RPMI8226 (cell line): ENCODE results near the gene CORO1A.
"Not testable (repeated sequence)": the region's sequence is repeated elsewhere in the genome, so short reads cannot be mapped to it uniquely, and the experiment has no call there.

Source experiments
- DNase-seq: peaks from one replicate; pipeline ENCODE4 v3.0.0-alpha.2; 2015

Gene CORO1A

DNA sequence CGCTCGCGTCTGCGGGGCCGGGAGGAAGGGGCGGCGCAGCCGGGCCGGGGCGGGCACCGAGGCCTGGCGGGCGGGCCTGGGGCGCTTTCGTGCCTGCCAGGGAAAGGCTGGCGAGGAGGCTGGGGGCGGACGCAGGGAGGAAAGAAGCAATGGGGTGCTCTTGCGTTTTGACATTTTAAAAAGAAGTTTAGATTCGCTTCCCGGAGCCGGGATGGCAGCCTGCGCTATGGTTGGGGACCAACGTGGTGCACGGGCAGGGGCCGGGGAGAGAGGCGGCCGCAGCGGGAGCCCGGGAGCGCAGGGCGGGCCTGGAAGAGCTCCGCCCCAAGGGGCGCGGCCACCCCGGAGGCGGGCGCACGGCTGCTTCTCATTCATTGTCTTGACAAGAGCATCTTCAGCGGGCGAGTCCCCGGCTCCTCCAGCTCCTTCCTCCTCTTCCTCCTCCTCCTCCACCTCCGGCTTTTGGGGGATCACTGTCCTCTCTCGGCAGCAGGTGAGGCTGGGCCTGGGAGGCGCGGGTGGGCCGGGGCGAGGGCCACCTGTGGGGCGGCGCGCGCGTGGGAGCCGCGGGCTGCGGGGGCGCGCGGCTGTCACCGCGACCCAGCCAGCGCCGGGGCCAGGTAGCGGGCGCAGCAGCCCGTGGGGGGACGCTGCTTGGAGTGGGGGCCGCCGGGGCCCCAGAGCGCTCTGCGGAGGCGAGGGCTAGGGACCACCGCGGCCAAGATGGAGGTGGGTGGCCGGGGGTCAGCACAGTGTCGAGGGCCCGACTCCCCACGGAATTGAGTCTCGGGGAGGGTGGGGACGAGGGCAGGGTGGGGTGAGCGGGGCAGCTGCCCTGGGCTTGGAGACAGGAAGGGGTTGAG lies at the start of gene CORO1A:
CORO1A (plus strand) TSS at position 370 of the 863 bp plus-strand sequence. CDS start 1,608 bp downstream, outside the sequence.
- DNase-seq = peak; percentile 94

- DNase-seq = no peak
Observed at GRCh38 chr16:30136971-30137605, 46.3 kb upstream of the CORO1A start.

DNA sequence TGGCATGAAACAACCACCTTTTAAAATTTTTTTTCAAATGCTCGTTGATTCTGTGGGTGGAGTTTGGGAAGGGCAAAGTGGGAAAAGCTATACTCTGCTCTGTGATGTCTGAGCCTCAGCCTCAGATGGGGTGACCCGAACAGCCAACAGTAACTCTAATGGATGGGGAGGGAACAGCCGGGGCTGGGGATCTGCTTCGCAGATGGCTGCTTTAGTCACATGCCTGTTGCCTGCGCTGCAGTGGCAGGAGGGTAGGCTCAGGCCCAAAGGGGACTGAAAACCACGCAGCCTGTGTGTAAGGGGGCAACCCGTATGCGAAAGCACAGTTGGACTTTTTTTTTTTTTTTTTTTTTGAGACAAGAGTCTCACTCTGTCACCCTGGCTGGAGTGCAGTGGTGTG lies 45.5 kb upstream of the CORO1A start:
- DNase-seq = no peak

DNA sequence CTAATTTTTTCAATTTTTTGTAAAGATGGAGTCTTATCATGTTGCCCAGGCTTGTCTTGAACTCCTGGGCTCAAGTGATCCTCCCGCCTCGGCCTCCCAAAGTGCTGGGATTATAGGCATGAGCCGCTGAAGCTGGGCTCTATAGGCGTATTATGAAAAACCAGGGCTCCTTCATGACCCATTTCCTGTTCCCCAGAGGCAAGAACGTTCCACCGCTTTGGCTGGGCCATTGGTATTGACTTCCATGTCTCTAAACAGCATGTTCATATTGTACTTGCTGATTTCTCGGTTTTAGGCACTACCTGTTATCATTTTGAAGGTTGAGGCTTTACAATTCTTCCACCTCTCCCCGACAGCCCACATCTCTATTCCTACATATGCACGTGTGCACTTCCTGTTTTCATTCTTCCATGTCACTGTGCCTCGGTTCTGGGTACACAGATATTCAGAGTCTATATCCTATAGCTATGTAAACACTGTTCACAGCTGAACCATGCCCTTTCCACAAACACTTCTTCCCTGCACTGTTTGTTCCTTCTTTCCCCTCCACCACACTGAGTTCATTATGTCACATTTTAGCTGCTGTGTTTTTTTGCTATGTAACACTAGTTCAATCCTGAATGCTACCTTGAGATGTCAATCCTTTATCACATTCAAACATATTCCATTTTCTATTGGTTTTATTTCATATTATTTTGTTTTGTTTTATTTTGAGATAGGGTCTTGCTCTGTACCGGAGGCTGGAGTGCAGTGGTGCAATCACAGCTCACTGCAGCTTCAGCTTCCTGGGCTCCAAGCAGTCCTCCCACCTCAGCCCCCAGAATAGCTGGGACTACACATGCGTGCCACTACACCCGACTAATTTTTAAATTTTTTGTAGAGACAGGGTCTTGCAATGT lies 43.6 kb upstream of the CORO1A start:
- peak; percentile 36 for DNase-seq

GRCh38 chr16:30141750-30142149 lies 41.7 kb upstream of the CORO1A start:
- no peak for DNase-seq

GRCh38 chr16:30142672-30143346 lies 40.6 kb upstream of the CORO1A start:
- peak; percentile 55 for DNase-seq

- no peak for DNase-seq
Observed at GRCh38 chr16:30143347-30143702, 40.1 kb upstream of the CORO1A start.

- no peak for DNase-seq
Observed at GRCh38 chr16:30144017-30144416, 39.4 kb upstream of the CORO1A start.

- DNase-seq = no peak
Observed at GRCh38 chr16:30144917-30145316, 38.5 kb upstream of the CORO1A start.

- no peak for DNase-seq
Observed at GRCh38 chr16:30145657-30146056, 37.7 kb upstream of the CORO1A start.

DNA sequence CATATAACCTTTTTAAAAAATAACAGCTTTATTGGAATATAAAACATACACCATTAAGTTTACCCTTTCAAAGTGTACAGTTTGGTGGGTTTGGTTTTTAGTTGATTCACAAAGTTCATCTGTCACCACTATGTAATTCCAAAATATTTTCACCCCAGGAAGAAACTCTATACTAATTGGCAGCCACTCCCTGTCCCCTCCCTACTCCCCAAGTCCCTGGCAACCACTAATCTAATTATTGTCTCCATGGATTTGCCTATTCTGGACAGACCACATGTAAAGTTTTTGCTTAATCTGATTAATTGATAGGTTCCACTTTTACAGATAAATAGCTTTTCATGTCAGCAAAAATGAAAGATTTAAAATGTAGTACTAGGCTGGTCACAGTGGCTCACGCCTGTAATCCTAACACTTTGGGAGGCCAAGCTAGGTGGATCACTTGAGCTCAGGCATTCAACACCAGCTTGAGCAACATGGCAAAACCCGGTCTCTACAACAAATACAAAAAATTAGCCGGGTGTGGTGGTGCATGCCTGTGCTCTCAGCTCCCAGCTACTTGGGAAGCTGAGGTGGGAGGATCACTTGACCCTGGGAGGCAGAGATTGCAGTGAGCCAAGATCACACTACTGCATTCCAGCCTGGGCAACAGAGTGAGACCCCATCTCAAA lies 35.4 kb upstream of the CORO1A start:
- no peak for DNase-seq

DNA sequence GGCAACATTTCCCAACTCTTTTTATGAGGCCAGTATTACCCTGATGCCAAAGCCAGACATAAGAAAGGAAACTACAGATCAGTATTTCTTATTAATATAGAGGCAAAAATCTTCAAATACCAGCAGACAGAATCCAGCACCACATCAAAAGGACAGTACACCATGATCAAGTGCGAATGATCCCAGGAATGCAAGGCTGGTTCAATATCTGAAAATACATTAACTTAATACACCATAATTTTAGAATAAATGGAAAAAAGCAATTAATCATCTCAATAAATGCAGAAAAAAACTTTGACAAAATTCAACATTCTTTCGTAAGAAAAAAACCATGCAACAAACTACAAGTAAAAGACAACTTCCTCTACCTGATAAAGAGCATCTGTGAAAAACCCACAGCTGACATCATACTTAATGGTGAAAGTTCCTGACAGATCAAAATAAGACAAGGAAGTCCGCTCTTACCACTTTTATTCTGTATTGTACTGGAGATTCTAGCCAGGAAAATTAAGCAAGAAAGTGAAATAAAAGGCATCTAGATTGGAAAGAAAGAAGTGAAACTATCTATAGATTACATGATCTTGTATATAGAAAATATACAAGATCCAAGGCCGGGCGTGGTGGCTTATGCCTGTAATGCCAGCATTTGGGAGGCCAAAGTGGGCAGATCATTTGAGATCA lies 34.0 kb upstream of the CORO1A start:
- DNase-seq = no peak

DNA sequence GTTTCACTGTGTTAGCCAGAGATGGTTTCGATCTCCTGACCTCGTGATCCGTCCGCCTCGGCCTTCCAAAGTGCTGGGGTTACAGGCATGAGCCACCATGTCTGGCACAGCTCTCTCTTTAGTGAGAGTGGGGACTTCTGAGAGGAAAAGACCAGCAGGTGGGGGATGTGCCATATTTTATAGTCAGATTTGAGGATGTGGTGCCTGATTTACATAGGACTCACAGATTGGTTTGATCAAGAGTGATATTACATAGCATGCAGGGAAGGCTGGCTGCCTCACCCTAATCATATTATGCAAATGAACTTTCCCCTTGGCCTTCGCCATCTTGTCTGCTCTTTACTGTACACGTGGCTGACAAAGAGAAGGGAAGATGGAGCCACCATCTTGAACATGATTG lies 32.3 kb upstream of the CORO1A start:
- DNase-seq = peak; percentile 82

DNA sequence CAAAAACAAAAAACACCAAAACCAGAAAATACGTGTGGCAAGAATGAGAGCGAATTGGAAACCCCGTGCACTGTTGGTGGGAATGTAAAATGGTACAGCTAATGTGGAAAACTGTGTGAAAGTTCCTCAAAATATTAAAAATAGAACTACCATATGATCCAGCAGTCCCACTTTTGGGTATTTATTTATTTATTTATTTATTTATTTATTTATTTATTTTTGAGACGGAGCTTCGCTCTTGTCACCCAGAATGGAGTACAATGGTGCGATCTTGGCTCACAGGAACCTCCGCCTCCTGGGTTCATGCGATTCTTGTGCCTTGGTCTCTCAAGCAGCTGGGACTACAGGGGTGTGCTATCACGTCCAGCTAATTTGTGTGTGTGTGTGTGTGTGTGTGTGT lies 30.9 kb upstream of the CORO1A start:
- DNase-seq = no peak

GRCh38 chr16:30155188-30155587 lies 28.2 kb upstream of the CORO1A start:
- no peak for DNase-seq

- DNase-seq = no peak
Observed at GRCh38 chr16:30157214-30157613, 26.2 kb upstream of the CORO1A start.

DNA sequence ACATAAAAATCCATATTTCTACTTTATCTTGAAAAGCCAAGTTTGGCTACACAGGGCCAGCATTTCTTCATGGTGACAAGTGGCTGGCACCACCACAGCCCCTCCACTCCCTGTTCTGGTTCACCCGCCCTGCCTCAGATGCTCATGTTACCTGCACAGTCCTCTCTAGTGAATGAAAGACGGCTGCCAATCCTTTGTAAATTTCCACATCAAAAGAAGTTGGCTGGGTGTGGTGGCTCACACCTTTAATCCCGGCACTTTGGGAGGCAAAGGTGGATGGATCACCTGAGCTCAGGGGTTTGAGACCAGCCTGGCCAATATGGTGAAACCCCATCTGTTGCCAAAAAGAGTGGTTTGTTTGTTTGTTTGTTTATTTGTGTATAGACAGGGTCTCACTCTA lies 19.9 kb upstream of the CORO1A start:
- no peak for DNase-seq

DNA sequence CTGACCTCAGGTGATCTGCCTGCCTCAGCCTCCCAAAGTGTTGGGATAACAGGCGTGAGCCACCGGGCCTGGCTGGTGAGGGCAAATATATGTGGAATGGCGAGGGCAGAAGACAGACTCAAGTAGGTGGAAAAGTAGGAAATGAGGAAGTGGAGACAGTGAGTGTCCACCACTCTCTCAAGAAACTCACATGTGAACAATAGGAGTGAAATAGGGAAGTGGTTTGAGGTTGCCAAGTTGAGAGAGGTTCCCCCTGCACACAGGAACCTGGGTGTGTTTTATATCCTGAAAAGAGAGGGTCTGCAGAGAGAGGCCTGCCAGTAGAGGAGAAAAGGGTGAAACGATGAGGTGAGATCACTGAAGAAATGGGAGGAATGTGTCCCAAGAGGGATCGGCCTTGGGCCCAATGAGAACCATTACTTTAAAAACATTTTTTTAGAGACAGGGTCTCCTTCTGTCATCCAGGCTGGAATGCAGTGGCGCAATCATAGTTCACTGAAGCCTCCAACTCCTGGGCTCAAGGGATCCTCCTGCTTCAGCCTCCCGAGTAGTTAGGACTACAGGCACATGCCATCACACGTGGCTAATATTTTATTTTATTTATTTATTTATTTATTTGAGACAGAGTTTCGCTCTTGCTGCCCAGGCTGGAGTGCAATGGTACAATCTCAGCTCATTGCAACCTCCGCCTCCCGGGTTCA lies 17.1 kb upstream of the CORO1A start:
- peak; percentile 83 for DNase-seq

- not testable (repeated sequence) for DNase-seq
Observed at GRCh38 chr16:30168746-30169145, 14.7 kb upstream of the CORO1A start.

DNA sequence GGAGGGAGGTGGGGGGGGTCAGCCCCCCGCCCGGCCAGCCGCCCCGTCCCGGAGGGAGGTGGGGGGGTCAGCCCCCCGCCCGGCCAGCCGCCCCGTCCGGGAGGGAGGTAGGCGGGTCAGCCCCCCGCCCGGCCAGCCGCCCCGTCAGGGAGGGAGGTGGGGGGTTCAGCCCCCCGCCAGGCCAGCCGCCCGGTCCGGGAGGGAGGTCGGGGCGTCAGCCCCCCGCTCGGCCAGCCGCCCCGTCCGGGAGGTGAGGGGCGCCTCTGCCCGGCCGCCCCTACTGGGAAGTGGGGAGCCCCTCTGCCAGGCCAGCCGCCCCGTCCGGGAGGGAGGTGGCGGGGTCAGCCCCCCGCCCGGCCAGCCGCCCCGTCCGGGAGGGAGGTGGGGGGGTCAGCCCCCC lies 14.0 kb upstream of the CORO1A start:
- not testable (repeated sequence) for DNase-seq

- not testable (repeated sequence) for DNase-seq
Observed at GRCh38 chr16:30170145-30170544, 13.3 kb upstream of the CORO1A start.
